Measurements from ENCODE around the gene SLC9C2.
"Not testable (repeated sequence)": the region's sequence is repeated elsewhere in the genome, so short reads cannot be mapped to it uniquely, and the experiment has no call there.

The SLC9C2 gene

GRCh38 chr1:173635116-173635515, 32.2 kb upstream of the SLC9C2 start, which contains the start of gene TEX50:
Gene TEX50, plus strand, starts transcription at chr1:173635338. Its CDS starts 184 bp downstream, at chr1:173635522.
- ATAC-seq, result no peak
- TF ChIP-seq BACH2 (CRISPR knock-in tag; IDR thresholded peaks at IDR 0.05; ENCODE audit: borderline replicate concordance) (no peak), ZC3H10 (CRISPR knock-in tag; IDR thresholded peaks at IDR 0.05) (no peak), GLIS3 (CRISPR knock-in tag; IDR thresholded peaks at IDR 0.05) (no peak), CSRNP3 (CRISPR knock-in tag; IDR thresholded peaks at IDR 0.05) (no peak), ESRRG (CRISPR knock-in tag; IDR thresholded peaks at IDR 0.05) (no peak), TCF4 (CRISPR knock-in tag; IDR thresholded peaks at IDR 0.05; ENCODE audit: borderline replicate concordance) (no peak), ISL1 (CRISPR knock-in tag; IDR thresholded peaks at IDR 0.05) (no peak), CSDC2 (CRISPR knock-in tag; IDR thresholded peaks at IDR 0.05) (no peak)
- TF ChIP-seq, protein P1, sequence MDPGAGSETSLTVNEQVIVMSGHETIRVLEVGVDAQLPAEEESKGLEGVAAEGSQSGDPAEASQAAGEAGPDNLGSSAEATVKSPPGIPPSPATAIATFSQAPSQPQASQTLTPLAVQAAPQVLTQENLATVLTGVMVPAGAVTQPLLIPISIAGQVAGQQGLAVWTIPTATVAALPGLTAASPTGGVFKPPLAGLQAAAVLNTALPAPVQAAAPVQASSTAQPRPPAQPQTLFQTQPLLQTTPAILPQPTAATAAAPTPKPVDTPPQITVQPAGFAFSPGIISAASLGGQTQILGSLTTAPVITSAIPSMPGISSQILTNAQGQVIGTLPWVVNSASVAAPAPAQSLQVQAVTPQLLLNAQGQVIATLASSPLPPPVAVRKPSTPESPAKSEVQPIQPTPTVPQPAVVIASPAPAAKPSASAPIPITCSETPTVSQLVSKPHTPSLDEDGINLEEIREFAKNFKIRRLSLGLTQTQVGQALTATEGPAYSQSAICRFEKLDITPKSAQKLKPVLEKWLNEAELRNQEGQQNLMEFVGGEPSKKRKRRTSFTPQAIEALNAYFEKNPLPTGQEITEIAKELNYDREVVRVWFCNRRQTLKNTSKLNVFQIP (CRISPR knock-in tag; IDR thresholded peaks at IDR 0.05; ENCODE audit: borderline replicate concordance, low read depth), result no peak

- TF ChIP-seq, protein P2, sequence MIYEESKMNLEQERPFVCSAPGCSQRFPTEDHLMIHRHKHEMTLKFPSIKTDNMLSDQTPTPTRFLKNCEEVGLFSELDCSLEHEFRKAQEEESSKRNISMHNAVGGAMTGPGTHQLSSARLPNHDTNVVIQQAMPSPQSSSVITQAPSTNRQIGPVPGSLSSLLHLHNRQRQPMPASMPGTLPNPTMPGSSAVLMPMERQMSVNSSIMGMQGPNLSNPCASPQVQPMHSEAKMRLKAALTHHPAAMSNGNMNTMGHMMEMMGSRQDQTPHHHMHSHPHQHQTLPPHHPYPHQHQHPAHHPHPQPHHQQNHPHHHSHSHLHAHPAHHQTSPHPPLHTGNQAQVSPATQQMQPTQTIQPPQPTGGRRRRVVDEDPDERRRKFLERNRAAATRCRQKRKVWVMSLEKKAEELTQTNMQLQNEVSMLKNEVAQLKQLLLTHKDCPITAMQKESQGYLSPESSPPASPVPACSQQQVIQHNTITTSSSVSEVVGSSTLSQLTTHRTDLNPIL (CRISPR knock-in tag; IDR thresholded peaks at IDR 0.05; ENCODE audit: low read depth), result no peak
- TF ChIP-seq TOX (CRISPR knock-in tag; IDR thresholded peaks at IDR 0.05; ENCODE audit: borderline replicate concordance) (no peak), ZNF565 (CRISPR knock-in tag; conservative IDR thresholded peaks at IDR 0.05; ENCODE audit: low read depth) (no peak), ARNTL (CRISPR knock-in tag; IDR thresholded peaks at IDR 0.05; ENCODE audit: borderline replicate concordance, low read depth) (no peak), ZFP30 (CRISPR knock-in tag; IDR thresholded peaks at IDR 0.05) (no peak), PPARA (CRISPR knock-in tag; IDR thresholded peaks at IDR 0.05; ENCODE audit: borderline replicate concordance) (no peak), OSR1 (CRISPR knock-in tag; IDR thresholded peaks at IDR 0.05) (no peak), ZFP3 (CRISPR knock-in tag; IDR thresholded peaks at IDR 0.05) (no peak)
- TF ChIP-seq, protein P3, sequence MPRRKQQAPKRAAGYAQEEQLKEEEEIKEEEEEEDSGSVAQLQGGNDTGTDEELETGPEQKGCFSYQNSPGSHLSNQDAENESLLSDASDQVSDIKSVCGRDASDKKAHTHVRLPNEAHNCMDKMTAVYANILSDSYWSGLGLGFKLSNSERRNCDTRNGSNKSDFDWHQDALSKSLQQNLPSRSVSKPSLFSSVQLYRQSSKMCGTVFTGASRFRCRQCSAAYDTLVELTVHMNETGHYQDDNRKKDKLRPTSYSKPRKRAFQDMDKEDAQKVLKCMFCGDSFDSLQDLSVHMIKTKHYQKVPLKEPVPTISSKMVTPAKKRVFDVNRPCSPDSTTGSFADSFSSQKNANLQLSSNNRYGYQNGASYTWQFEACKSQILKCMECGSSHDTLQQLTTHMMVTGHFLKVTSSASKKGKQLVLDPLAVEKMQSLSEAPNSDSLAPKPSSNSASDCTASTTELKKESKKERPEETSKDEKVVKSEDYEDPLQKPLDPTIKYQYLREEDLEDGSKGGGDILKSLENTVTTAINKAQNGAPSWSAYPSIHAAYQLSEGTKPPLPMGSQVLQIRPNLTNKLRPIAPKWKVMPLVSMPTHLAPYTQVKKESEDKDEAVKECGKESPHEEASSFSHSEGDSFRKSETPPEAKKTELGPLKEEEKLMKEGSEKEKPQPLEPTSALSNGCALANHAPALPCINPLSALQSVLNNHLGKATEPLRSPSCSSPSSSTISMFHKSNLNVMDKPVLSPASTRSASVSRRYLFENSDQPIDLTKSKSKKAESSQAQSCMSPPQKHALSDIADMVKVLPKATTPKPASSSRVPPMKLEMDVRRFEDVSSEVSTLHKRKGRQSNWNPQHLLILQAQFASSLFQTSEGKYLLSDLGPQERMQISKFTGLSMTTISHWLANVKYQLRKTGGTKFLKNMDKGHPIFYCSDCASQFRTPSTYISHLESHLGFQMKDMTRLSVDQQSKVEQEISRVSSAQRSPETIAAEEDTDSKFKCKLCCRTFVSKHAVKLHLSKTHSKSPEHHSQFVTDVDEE (CRISPR knock-in tag; IDR thresholded peaks at IDR 0.05), result no peak
- no peak for ATAC-seq
Measured at GRCh38 chr1:173628888-173629287, 26.0 kb upstream of the SLC9C2 start.

DNA sequence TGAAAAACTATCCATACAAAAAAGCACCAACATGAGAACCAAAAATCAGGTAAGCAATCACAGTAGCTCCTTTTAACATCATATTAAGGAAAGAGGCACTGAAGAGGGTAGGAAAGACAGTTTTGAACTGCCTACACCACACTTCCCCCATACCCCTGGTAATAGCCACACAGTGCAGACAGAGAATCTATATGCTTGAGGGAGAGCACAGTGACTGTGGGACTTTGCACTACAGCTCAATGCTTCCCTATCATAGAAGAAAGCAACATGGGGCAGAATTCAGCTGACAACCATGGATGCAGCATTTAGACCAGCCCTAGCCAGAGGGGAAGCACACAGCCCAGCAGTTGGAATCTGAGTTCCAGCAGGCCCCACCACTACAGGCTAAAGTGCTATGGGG, 24.4 kb upstream of the SLC9C2 start:
- no peak for TF ChIP-seq GLIS3 (CRISPR knock-in tag; IDR thresholded peaks at IDR 0.05)

GRCh38 chr1:173616859-173617258, 14.0 kb upstream of the SLC9C2 start:
- ATAC-seq, result no peak
- TF ChIP-seq CSRNP3 (CRISPR knock-in tag; IDR thresholded peaks at IDR 0.05) (no peak), ZFP3 (CRISPR knock-in tag; IDR thresholded peaks at IDR 0.05) (no peak), ARNTL (CRISPR knock-in tag; IDR thresholded peaks at IDR 0.05; ENCODE audit: borderline replicate concordance, low read depth) (no peak), GLIS3 (CRISPR knock-in tag; IDR thresholded peaks at IDR 0.05) (no peak), ZC3H10 (CRISPR knock-in tag; IDR thresholded peaks at IDR 0.05) (no peak), TCF4 (CRISPR knock-in tag; IDR thresholded peaks at IDR 0.05; ENCODE audit: borderline replicate concordance) (no peak), SNAI2 (CRISPR knock-in tag; IDR thresholded peaks at IDR 0.05) (no peak), TOX (CRISPR knock-in tag; IDR thresholded peaks at IDR 0.05; ENCODE audit: borderline replicate concordance) (no peak), ISL1 (CRISPR knock-in tag; IDR thresholded peaks at IDR 0.05) (no peak)
- TF ChIP-seq, protein P1 (CRISPR knock-in tag; IDR thresholded peaks at IDR 0.05; ENCODE audit: borderline replicate concordance, low read depth), result no peak
- TF ChIP-seq, protein P4, sequence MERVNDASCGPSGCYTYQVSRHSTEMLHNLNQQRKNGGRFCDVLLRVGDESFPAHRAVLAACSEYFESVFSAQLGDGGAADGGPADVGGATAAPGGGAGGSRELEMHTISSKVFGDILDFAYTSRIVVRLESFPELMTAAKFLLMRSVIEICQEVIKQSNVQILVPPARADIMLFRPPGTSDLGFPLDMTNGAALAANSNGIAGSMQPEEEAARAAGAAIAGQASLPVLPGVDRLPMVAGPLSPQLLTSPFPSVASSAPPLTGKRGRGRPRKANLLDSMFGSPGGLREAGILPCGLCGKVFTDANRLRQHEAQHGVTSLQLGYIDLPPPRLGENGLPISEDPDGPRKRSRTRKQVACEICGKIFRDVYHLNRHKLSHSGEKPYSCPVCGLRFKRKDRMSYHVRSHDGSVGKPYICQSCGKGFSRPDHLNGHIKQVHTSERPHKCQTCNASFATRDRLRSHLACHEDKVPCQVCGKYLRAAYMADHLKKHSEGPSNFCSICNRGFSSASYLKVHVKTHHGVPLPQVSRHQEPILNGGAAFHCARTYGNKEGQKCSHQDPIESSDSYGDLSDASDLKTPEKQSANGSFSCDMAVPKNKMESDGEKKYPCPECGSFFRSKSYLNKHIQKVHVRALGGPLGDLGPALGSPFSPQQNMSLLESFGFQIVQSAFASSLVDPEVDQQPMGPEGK (CRISPR knock-in tag; IDR thresholded peaks at IDR 0.05; ENCODE audit: borderline replicate concordance), result no peak

More for the DNA sequence above, 24.4 kb upstream of the SLC9C2 start:
- ATAC-seq, result no peak

DNA sequence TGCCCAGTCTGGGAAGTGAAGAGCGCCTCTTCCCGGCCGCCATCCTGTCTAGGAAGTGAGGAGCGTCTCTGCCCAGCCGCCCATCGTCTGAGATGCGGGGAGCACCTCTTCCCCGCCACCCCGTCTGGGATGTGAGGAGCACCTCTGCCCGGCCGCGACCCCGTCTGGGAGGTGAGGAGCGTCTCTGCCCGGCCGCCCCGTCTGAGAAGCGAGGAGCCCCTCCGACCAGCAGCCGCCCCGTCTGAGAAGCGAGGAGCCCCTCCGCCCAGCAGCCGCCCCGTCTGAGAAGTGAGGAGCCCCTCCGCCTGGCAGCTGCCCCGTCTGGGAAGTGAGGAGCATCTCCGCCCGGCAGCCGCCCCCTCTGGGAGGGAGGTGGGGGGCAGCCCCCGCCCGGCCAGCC, 10.2 kb upstream of the SLC9C2 start:
- ATAC-seq, result not testable (repeated sequence)
